Muscle layer of colon (tissue), 2 donors: ENCODE measurements around the gene OR13G1.

ENCODE experiments used
- H3K27ac ChIP-seq: one replicate; pipeline ENCODE4 v1.7.0; 2013; ENCODE audit warnings: low read depth, mild to moderate bottlenecking, low read length, moderate library complexity
- H3K27me3 ChIP-seq, 2 donors: one replicate each; pipeline ENCODE4 v1.7.0; 2013; ENCODE audit warnings: low read length in 2 of 2, mild to moderate bottlenecking in 2 of 2; ENCODE audit not compliant: insufficient read depth in 2 of 2, control insufficient read depth in 1 of 2
- H3K36me3 ChIP-seq: one replicate; pipeline ENCODE4 v1.7.0; 2013; ENCODE audit warnings: mild to moderate bottlenecking, low read length; ENCODE audit not compliant: insufficient read depth
- H3K4me1 ChIP-seq: one replicate; pipeline ENCODE4 v1.7.0; 2013; ENCODE audit warnings: mild to moderate bottlenecking, low read length; ENCODE audit not compliant: insufficient read depth
- H3K4me3 ChIP-seq, 2 donors: one replicate each; pipeline ENCODE4 v1.7.0; 2013; ENCODE audit warnings: low read length in 2 of 2, low read depth in 1 of 2, mild to moderate bottlenecking in 1 of 2, moderate library complexity in 1 of 2
- H3K9ac ChIP-seq: one replicate; pipeline ENCODE4 v1.7.0; 2013; ENCODE audit warnings: low read length
- H3K9me3 ChIP-seq: one replicate; pipeline ENCODE4 v1.7.0; 2013; ENCODE audit warnings: mild to moderate bottlenecking, low read length
- donor health status: abdominal sarcoma.
- donor health status: Adenocarcinoma of cecum.

OR13G1 gene

GRCh38 chr1:247647864-247648263 lies 31.7 kb downstream of the OR13G1 start:
- Histone ChIP-seq H3K27me3 (no peaks in the 10 kb centered on the region), H3K4me1 (no peaks in the 10 kb centered on the region), H3K9me3 (no peaks in the 10 kb centered on the region), H3K27ac (no peak overlapping the region), H3K9ac (no peak overlapping the region), H3K4me3 (no peak overlapping the region), H3K36me3 (no peaks in the 10 kb centered on the region)

DNA sequence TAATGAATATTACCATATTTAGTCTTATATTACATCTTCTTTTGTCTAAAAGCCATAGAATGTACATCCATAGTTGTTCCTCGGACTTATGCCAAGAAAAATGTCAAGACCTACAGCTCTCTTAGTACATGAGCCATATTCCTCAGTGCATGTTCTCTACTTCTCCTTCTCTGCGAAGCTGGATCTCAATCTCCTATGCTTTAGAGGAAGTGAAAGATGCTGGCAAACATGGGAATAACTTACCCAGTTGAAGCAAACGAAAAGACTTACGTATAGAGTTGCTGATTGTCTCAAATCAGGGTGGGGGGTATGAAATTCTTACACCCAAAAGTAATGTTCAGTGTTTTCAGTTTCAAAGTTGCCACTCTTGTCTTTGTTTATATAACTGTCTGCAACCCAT lies 32.7 kb downstream of the OR13G1 start:
- Histone ChIP-seq H3K27me3 (no peaks in the 10 kb centered on the region), H3K4me3 (no peak overlapping the region), H3K36me3 (no peaks in the 10 kb centered on the region), H3K4me1 (no peaks in the 10 kb centered on the region), H3K9ac (no peak overlapping the region), H3K9me3 (no peaks in the 10 kb centered on the region), H3K27ac (no peak overlapping the region)

DNA sequence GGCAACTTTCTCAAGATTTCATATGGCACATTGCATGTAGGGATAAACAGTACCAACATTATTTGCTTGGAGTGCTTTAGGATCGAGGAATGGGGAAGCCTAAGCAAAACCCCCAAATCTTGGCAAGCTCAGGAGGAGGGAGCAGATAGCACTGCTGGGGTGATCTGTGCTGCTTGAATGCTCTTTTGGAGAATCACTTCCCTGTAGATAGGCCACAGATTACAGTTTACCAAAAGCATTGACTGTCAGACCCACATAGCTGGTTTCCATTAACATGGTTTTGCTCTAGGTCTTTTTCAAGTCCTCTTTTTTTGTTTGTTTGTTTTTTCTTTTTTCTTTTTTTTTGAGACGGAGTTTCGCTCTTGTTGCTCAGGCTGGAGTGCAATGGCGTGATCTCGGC lies 36.8 kb downstream of the OR13G1 start:
- H3K4me1 ChIP-seq: no peaks in the 10 kb centered on the region
- no peaks in the 10 kb centered on the region for H3K36me3 ChIP-seq
- no peak overlapping the region for H3K27ac ChIP-seq
- H3K27me3 ChIP-seq: no peaks in the 10 kb centered on the region
- H3K4me3 ChIP-seq: no peak overlapping the region
- no peak overlapping the region for H3K9ac ChIP-seq
- H3K9me3 ChIP-seq: no peaks in the 10 kb centered on the region

DNA sequence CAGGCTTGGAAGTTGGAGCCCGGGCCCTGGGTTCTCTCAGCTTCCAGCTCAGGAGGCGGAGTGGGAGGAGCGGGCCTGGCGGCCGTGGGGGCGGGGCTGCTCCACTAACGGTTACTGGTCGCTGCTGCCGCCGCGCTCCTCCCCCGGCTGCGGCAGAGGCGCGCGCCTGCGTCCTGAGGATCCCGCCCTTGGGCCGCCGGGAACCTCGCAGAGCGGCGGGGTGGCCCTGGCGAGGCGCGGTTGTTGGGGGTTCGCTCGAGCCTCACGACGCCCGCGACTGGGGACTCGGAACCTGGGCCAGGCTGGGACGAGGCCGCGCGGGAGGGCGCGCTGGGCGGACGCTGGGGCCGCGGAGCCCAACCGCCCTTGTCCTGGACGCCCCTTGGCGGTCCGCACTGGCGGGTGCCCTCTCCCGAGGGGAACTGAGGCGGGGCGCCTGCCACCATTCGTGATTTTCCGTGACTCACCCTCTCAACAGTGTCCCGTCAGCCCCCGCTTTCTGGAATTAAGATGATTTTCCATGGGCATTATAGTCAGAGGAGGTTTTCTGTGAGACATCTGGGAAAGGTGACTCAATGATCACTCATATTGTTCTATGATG lies 40.1 kb downstream of the OR13G1 start:
- Histone ChIP-seq H3K4me3 (peak overlapping the region in 1 of 2 donors; percentile 33), H3K27me3 (no peaks in the 10 kb centered on the region), H3K9me3 (no peaks in the 10 kb centered on the region), H3K36me3 (no peaks in the 10 kb centered on the region), H3K27ac (no peak overlapping the region), H3K4me1 (no peaks in the 10 kb centered on the region), H3K9ac (no peak overlapping the region)

DNA sequence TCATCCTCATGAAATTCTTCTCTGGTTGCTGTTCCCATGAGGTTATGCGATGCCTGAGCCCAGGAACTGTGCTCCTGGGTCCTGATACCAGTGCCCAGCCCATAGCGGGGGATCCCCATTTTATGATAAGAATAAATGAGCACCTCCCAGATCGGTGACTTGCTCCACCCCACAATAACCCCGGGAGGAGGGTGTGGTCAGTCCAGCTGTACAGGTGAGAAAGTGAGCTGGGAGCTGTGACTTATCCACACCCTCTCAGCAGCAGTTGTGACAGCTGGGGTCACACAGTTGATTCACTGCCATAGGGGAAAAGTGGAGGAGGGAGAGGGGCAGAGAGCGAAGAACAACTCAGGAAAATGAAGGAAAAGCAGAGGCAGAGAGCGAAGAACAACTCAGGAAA lies 40.8 kb downstream of the OR13G1 start:
- no peak overlapping the region for H3K9ac ChIP-seq
- no peaks in the 10 kb centered on the region for H3K4me1 ChIP-seq
- H3K27ac ChIP-seq: no peak overlapping the region
- H3K9me3 ChIP-seq: no peaks in the 10 kb centered on the region
- H3K4me3 ChIP-seq: no peak overlapping the region
- H3K27me3 ChIP-seq: no peaks in the 10 kb centered on the region
- H3K36me3 ChIP-seq: no peaks in the 10 kb centered on the region

GRCh38 chr1:247638011-247638410 lies 41.5 kb downstream of the OR13G1 start:
- no peaks in the 10 kb centered on the region for H3K4me1 ChIP-seq
- no peak overlapping the region for H3K4me3 ChIP-seq
- H3K27ac ChIP-seq: no peak overlapping the region
- H3K36me3 ChIP-seq: no peaks in the 10 kb centered on the region
- no peaks in the 10 kb centered on the region for H3K27me3 ChIP-seq
- H3K9me3 ChIP-seq: no peaks in the 10 kb centered on the region
- H3K9ac ChIP-seq: no peak overlapping the region

DNA sequence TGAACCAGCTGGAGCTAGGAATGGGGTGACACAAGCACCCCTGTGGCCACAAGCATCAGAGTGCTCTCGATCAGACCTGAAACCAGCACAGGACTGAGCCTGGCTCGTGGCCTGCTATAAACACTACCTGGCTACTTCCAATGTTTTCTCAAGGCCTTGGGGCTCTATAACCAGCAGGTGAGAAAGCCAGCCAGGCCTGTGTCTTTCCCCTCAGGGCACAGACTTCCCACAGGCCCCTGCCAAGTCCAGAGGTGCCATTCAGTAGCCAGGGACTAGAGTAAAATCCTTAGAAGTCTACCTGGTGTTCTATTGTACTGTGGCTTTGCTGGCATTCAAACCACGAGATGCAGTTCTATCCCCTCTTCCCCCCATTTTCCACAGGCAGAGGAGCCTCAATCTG lies 51.6 kb downstream of the OR13G1 start:
- H3K4me3 ChIP-seq: no peak overlapping the region
- H3K27me3 ChIP-seq: no peaks in the 10 kb centered on the region
- no peaks in the 10 kb centered on the region for H3K9me3 ChIP-seq
- H3K36me3 ChIP-seq: no peaks in the 10 kb centered on the region
- no peak overlapping the region for H3K9ac ChIP-seq
- no peak overlapping the region for H3K27ac ChIP-seq
- H3K4me1 ChIP-seq: no peaks in the 10 kb centered on the region
